ENCODE measurements around the gene WSCD2.
"Not testable (repeated sequence)": the region's sequence is repeated elsewhere in the genome, so short reads cannot be mapped to it uniquely, and the experiment has no call there.

WSCD2 gene

DNA sequence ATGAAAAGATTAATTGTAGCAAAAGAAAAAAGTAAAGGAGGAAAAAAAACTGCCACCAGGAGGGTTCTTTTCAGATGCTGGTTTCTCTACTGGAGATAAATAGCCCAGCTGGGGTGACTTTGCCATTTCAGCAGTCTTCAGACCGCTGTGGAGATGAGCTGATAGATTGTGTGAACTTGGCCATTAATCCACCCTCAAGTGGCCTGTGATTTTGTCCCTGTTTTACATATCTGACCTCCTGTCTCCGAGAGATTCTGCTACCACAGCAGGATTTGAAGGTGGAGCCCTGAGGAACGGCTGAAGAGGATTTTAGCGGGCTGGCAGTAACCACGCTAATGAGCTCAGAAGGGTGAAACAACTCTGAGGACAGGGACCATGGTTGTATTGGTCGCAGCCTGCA is 72.7 kb downstream of the WSCD2 start:
- no peak for DNase-seq

DNA sequence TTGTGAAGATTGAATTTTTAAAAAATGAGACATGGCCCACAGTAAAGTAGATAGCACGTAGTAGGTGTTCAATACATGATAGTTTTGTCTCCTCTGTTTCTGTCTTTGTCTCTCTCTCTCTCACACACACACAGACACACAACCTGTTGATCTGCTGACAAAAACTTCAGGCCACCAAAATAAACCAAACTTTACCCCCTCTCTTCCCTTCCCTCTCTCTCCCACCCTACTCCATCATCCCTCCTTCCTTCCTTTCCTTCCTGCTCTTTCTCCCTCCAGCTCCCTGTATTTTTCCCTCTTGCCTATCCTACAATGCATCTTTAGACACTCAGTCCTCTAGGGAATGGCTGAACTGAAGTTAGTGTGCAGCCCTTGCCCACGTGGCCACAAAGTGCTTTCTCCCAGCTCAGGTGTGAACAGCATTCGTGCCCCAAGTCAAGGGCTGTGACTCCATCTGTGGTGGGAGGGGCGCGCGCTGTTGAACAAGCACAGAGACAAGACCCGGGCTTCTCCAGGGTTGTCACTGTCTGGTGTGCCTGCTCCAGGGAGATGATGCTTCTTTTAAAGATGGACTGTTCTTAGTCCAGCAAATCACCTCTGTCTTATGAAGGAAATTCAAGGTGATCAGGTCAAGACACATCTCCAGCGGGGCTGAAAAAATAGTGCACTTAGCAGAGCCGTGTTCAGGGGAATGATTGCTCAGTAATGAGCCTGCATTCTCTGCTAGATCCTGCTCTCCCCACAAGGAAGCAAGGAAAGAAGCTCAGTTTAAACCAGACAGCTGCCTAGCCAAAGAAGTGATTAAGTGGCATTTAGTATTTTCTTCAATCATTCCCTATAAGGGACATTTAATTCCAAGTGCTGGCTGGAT is 75.3 kb downstream of the WSCD2 start:
- DNase-seq = no peak

DNA sequence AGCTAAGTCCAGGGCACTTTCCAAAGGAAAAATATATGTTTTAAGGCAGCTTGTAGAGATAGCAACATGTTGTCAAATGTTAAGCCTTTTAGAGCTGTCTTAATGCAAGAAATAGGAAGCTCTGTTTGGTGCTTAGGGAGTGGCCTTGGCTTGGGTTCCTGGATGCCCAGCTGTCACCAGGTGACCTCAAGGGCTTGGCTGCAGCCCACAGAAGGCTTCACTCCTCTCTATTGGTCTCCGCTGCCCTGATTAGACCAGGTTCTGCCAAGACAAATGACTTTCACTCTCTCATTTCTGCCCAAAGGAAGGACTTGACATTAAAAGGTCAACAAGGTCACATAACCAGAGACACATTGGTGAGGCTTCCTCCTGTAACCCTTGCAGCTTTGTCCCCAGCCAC is 76.8 kb downstream of the WSCD2 start:
- no peak for DNase-seq

DNA sequence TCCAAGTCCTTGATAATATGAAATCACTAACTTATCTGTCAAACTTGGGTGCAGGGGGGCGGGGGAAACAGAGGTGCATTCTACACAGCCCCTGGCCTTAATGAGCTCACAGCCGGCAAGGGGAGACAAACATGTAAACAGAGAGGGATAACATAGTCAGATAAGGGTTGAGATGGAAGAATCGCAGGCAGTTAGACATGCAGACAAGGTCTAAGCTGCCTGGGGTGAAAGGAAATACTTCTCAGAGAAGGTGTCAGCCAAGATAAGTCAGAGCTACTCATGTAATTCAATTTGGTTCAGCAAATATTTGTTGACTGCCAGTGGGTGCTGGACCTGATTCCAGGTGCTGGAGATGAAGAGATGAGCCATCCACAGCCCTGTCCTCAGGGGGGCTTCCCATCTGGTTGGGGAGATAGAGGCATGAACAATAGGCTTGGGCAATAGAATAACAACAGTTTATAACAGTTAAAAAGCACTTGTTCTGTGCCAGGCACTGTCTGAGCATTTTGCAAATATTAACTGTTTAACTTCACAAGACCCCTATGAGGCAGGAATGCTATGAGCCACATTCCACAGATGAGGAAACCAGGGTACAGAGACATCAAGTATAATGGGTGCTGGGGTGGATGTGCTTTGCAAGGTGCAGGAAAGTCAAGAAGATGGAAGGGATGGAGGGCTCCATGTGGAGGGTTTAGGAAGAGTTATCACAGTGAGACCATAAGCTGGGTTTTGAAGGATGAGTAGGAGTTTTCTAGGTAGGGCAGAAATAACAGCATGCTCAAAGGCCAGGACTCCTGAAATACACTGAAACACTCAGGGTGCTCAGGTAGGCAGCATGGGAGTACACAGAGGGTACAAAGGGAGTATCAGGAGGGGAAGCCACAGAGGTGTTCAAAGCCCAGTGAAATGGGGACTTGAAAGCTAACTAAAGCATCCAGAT is 79.0 kb downstream of the WSCD2 start:
- no peak for DNase-seq

DNA sequence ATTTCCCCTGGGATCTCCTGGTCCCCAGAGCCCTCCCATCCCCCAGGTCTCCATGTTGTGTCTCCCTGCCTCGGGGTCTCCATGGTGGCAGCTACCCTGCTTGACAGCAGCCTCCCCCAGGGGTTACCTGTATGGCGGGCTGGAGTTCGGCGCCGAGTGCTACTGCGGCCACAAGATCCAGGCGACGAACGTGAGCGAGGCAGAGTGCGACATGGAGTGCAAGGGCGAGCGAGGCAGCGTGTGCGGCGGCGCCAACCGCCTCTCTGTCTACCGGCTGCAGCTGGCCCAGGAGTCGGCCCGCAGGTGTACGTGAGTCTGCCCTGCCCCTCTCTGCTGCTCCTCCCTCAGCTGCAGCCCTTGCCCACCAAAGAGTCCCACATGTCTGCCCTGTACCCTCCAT is 80.9 kb downstream of the WSCD2 start:
- DNase-seq = no peak

DNA sequence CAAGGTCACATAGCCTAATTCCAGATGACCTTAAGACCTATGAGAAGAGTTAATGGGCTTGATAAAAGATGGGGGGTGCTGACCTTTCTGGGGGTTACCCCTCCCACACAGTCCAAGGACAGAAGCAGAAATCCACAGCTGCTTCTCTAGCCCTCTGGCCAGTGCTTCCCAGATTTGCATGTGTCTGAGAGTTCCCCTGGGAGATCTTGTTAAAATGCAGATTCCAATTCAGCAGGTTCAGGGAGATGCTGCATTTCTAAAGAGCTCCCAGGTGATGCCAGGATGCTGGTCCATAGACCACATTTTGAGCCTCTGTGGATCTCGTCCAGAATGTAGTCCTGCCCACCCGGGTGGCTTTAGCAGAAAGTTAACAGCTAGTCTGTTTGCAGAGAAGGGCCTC is 82.1 kb downstream of the WSCD2 start:
- DNase-seq = no peak

DNA sequence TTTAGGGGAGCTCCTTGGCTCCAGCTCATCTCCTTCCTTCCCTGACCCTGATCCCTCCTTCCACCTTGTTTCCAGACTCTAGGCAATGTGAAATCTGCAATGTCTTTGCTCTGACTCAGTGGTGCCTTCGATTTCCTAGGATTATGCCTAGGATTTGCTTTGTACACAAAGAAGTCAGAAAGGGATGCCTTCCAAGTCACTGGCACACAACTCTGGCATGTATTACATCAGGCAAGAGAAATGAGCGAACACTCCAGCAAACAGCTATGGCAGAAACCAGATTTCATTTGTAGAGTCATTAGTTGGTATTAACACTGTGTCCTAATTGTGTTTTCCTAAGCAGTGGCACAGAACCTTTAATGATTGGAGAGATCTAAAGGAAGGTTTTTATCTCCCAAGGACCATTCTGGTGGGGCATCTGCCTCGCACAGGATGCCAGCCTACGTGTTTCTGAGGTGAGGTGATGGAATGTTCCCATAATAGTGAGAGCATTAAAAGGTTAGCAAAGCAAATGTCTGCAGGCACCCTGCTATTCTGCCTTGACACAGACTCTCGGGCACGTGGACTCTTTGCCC is 84.9 kb downstream of the WSCD2 start:
- DNase-seq = no peak

DNA sequence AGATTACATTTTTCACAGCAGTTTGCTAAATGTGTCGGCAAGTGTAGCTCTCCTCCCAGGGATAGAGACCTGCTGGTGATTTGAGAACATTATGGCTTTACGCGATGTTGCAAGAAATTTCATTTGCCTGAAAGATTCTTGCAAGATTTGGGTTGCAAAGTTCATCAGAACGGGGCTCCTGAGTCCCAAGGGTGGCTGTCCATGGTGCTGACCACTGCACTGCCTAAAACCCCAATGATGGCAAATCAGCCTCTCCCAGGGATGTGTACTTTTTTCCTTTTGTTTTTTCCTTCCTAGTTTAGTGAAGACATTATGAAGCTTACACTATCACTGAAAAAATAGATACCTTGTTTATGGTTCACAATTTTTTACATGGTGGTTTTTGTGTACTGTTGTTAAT is 85.4 kb downstream of the WSCD2 start:
- no peak for DNase-seq

DNA sequence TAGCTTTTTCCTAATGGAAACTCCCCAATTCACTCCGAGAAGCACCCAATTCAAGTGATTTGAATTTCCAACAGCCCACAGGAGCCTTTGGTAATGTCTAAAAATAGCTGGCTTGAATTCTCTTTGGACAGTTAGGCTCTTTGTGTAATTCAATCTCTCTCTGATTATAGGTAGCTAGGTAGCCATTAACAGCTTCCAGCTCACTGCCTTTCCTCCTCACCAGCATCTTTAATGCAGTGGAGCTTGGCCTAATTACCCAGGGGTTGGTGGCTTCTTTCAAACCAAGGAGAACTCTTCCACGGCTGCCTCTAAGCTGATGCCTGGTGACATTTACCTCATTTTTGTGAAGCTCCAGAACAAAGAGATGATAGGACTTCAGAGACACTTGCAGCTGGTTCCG is 86.4 kb downstream of the WSCD2 start:
- DNase-seq = no peak

DNA sequence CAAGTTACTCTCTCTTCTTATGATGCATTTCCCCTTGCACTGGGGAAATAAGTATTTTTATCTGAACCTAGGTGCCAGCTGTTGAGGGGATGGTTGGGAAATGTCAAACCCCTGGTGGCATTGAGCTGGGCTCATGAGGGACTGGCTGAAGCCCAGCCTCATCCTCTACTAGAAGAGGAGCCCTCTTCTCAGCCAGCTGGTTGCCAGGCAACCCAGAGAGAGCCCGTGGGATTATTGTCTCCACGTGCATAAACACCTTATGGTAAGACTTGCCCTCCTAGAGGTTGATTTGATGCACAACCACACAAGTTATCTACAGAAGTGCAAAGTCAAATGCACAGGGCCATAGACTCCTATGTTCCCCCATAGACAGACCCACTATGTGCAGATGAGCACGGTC is 89.8 kb downstream of the WSCD2 start:
- no peak for DNase-seq

DNA sequence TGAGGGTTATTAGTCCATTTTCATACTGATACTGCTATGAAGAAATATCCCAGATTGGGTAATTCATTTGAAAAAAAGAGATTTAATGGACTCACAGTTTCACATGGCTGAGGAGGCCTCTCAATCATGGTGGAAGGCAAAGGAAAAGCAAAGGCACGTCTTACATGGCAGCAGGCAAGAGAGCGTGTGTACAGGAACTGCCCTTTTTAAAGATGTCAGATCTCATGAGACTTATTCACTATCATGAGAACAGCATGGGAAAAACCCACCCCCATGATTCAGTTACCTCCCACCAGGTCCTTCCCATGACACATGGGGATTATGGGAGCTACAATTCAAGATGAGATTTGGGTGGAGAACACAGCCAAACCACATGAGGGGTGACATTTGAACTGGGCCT is 96.0 kb downstream of the WSCD2 start:
- DNase-seq = not testable (repeated sequence)

DNA sequence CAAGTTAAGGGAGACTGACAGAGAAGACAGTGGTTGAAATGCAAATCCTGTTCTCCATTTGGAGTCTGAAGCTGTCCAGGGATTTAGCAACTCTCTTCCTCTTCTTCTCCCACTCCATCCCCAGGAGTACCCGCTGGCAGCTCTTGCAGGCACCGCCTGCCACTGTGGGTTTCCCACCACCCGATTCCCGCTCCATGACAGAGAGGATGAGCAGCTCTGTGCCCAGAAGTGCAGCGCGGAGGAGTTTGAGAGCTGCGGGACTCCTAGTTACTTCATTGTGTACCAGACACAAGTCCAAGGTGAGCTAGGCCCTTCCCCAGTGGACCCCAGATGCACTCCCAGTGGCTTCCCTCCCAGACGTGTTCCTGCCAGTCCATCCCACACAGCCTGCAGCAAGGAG is 97.8 kb downstream of the WSCD2 start:
- DNase-seq = no peak

DNA sequence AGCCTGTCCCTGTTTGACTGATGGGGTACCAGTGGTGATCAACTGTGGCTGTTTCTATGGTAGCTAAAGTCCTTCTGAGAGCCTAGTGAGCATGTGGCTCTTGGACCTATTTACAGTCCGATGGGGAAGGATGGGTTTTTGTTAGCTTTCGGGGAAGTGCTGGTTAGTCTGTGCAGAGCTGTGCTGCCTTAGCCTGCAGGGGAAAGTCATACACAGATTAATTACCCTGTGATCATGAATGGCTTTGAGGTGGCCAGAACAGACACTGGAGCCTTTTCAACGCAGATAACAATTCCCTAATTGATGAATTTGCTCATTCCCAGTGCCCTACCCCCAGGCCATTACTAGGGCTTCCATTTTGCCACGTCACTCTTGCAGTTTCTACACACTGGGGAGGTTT is 99.7 kb downstream of the WSCD2 start:
- no peak for DNase-seq

DNA sequence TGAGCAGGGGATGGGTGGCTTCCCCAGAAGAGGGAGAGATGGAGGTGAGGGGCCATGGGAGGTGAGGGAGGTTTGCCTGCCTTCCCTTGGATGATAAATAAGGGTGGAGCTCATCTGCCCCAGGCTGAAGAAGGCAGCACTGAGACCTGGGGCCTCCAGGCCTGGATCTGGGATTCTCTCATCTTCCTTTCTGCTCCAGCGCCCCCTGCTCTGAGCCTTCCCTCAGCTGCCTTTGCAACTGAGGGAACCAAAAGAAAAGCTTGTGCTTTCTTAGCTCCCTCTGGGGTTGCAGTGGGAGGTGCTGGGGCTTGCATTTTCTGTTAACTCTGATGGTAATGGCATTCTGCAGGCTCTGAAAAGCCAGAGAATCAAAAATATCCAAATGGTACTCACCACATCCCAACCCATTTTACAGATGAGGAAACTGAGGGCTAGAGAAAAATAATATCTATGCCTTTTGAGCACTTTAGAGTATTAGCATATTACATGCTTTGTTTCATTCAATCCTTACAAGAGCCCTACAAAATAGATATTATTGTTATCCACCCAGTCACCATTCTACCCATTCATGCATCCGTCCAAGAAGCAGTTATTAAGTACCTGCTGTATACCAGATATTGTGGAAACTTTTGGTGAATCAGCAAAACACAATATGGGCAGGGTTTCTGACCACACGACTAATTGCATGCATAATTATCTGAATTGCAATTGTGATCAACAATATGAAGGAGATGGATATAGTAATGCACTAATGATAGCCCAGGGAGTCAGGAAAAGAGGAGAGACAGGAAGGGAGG is 102.2 kb downstream of the WSCD2 start:
- DNase-seq = no peak

DNA sequence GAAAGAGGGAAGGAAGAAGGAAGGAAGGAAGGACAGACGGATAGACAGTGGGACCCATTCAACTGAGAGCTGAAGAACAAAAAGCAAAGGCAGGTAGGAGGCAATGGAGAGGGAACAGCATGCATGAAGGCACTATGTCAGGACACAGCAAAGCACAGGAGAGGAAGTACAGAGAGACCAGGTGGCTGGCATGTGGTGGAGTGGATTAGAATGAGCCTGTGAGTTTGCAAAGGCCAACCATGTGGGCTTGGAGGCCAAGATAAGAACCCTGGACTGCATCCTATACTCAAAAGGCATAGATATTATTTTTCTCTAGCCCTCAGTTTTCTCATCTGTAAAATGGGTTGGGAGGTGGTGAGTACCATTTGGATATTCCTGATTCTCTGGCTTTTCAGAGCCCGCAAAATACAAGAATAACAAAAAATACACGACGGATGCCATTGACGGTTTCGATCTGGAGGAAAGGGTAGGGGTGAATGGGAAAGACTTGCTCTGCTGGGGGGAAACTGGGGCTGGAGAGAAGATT is 102.9 kb downstream of the WSCD2 start:
- DNase-seq = no peak

DNA sequence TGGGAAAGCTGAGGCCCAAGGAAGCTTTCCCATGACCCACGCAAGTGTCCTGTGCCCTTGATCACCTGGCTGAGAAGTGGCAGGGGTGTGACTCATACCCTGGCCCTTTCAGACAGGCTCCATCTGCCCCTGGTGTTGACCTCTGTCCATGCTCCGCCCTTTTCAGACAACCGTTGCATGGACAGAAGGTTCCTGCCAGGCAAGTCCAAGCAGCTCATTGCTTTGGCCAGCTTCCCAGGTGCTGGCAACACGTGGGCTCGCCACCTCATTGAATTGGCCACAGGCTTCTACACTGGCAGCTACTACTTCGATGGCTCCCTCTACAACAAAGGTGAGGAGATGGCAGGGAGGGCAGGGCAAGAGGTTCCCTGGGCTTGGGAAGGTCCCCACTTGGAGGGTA is 103.5 kb downstream of the WSCD2 start:
- DNase-seq = no peak

DNA sequence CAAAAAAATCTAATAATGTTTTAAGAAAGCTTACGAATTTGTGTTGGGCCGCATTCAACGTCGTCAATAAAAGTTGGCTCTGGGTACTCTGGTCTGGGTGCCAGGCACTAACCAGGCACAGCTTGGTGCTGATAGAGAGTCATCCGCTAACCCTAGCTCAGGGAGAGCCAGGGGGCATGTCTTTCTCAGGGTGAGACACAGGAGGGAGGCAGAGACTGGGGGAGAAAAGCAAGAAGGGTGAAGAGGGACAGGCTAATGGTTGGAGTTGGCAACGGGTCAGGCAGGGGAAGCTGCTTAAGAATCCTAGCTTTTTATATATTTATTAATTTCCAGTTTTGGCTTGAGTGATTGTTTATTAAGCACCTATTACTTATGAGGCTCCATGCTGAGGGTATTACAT is 105.1 kb downstream of the WSCD2 start:
- no peak for DNase-seq

DNA sequence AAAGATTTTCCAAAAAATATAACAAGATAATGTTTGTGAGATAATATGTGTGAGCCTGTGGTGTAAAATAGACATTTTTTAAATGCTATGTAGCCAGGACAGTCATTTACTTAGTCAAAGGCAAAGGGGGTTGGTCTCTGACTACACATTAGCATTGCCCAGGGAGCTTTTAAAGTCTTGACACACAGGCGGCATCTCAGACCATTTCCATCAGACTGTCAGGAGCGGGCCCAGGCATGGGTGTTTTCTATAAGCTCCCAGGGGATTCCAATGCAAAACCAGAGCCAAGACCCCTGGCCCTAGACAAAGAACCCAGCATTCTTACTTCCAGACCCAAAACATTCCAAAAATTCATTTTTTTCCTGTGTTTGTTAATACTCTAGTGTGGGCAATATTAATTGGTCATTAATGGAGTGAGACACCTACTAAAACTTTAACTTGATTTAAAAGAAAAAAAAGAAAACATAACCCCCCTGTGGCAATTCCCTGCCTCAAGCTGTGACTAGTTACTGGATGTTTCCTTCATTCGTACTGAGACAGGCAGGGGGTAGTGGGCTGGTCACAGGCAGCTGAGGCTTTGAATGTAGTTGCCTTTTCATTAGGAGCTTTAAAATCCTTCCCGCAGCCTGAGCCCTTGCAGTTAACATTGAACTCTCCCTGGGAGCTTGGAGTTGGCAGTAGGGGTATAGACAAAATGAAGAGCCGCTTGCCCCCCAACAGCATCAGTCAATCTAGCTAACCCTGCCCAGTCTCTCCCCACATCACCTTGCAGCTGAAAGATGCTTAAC is 106.3 kb downstream of the WSCD2 start:
- no peak for DNase-seq

DNA sequence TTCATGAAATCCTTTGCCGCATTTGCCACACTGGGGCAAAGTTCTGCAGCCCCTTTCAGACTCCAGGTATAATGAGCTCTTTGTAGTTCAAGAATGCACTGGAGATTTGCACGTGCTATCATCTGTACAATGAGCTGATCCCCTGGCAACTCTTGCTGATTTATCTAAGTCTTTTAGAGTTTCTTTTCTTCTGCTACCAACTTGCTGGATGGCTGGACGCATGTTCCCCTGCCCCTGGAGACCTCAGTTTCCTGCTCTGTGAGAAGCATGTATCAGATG is 106.8 kb downstream of the WSCD2 start:
- DNase-seq = no peak

DNA sequence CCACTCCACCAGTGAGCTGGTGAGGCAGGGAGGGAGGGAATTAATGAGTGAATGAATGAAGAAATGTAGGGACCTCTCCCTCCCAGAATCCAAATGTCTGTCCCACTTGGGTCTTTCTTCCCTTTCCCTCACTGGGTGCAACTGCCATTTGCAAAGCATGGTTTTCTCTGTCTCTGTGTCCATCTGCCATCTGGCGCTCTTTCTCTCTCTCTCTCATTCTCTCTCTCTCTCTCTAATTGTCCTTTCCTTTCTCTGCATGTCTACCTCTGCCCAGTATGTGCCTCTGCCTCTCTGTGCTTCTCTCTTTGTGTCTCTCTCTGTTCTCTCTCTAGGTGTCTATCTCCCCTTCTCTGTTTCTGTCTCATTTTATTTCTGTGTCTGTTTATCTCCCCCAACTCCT is 107.3 kb downstream of the WSCD2 start:
- DNase-seq = no peak

DNA sequence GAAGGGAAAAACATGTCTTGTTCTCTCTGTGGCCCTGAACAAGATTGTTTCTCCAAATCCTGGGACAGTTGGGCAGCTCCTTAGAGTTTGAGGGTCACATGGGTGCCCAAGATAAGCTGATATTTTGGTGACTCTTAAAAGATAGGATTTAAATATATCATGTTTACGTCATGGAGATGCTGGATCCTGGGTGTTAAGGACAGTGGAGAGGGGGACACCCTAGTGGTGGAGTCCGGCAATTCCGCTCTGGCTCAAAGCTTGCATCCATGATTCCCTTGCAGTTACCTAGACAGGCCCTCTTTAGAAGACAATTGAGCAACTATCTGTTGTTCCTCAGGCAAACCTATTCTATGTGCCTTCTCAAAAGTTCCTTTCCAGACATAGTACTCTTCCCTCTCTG is 108.2 kb downstream of the WSCD2 start:
- no peak for DNase-seq

DNA sequence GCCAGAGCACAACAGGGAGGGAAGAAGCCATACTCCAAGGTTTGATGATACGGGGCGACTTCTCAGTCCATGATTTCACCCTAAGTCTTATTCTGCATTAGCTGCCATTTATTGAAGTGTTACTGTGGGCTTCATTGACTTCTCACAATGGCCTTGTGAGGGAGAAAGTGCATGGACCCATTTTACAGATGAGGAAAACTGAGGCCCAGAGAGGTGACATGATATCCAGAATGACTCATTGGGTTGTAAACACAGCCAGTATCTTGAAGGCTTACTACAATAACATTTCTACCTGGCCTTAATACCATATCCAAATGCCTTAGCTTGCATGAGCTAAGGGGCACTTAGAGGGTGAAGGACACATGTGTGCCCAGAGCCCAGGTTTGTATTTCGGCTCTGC is 109.4 kb downstream of the WSCD2 start:
- DNase-seq = no peak

Data from NCI-H69 (cell line).